ENCODE measurements around the gene INTS2. TPM values are rescaled to one million over a fixed set of nuclear protein-coding genes. Genes with fewer than 3 reads are reported as not detected.

INTS2 gene
- total RNA-seq = 10 to 100 TPM; 21.7 to 23.0 TPM

GRCh38 chr17:61927208-61928100 is at the start of gene INTS2:
Gene INTS2 (minus strand): TSS chr17:61927982. CDS start chr17:61926644, 1,338 bp downstream.
- Mint-ChIP-seq H3K9me3 (ENCODE audit: insufficient read depth) (no peaks in the 10 kb centered on the region), H3K4me3 (peak within 1 kb of the TSS; percentile 92), H3K27ac (peak within 1 kb of the TSS; percentile 94), H3K27me3 (ENCODE audit: low read depth) (peaks cover 3% of the 10 kb centered on the region), H3K4me1 (ENCODE audit: low read depth) (peaks cover 19% of the 10 kb centered on the region), H3K36me3 (ENCODE audit: low read depth) (peaks cover 21% of the 10 kb centered on the region)
- POLR2A ChIA-PET = interaction anchor here (0.8 to 1.8 kb wide), 3 partner anchors 21 to 139 kb away, joined by 3 to 8 read pairs (median 4); partner anchors contain the start of gene BRIP1
- DNase-seq = peak; percentile 97
- CTCF ChIA-PET = interaction anchor here (2.6 kb wide), 1 partner anchor 65 kb away, joined by 7 read pairs; the partner anchor contains the start of gene BRIP1
- peak; percentile 91 for ATAC-seq

- ATAC-seq (no peak), DNase-seq (no peak)
- no peak overlapping the region for H3K4me3 Mint-ChIP-seq
- H3K4me1 Mint-ChIP-seq (ENCODE audit: low read depth) = no peaks in the 10 kb centered on the region
- ChIA-PET CTCF (interaction anchor here (1.7 kb wide), 1 partner anchor 136 kb away, joined by 6 read pairs; no protein-coding TSS in a partner anchor), POLR2A (no interaction called here)
- H3K27me3 Mint-ChIP-seq (ENCODE audit: low read depth) = no peaks in the 10 kb centered on the region
- peaks cover 48% of the 10 kb centered on the region for H3K36me3 Mint-ChIP-seq (ENCODE audit: low read depth)
- H3K9me3 Mint-ChIP-seq (ENCODE audit: insufficient read depth) = no peaks in the 10 kb centered on the region
- H3K27ac Mint-ChIP-seq = no peak overlapping the region
Observed at GRCh38 chr17:61974115-61974514, 46.3 kb upstream of the INTS2 start.

GRCh38 chr17:61972311-61972710 is 44.5 kb upstream of the INTS2 start:
- POLR2A ChIA-PET = no interaction called here
- Mint-ChIP-seq H3K4me1 (ENCODE audit: low read depth) (no peaks in the 10 kb centered on the region), H3K27ac (no peak overlapping the region), H3K36me3 (ENCODE audit: low read depth) (peaks cover 42% of the 10 kb centered on the region), H3K27me3 (ENCODE audit: low read depth) (no peaks in the 10 kb centered on the region), H3K9me3 (ENCODE audit: insufficient read depth) (no peaks in the 10 kb centered on the region), H3K4me3 (no peak overlapping the region)
- CTCF ChIA-PET = no interaction called here
- DNase-seq (no peak), ATAC-seq (no peak)

GRCh38 chr17:61970030-61970429 is 42.2 kb upstream of the INTS2 start:
- peaks cover 38% of the 10 kb centered on the region for H3K36me3 Mint-ChIP-seq (ENCODE audit: low read depth)
- H3K9me3 Mint-ChIP-seq (ENCODE audit: insufficient read depth) = no peaks in the 10 kb centered on the region
- no peak for ATAC-seq
- no peak overlapping the region for H3K27ac Mint-ChIP-seq
- ChIA-PET CTCF (no interaction called here), POLR2A (no interaction called here)
- H3K4me1 Mint-ChIP-seq (ENCODE audit: low read depth) = no peaks in the 10 kb centered on the region
- no peaks in the 10 kb centered on the region for H3K27me3 Mint-ChIP-seq (ENCODE audit: low read depth)
- no peak overlapping the region for H3K4me3 Mint-ChIP-seq
- DNase-seq = no peak

- H3K4me3 Mint-ChIP-seq = no peak overlapping the region
- CTCF ChIA-PET = no interaction called here
- no peak overlapping the region for H3K27ac Mint-ChIP-seq
- H3K27me3 Mint-ChIP-seq (ENCODE audit: low read depth) = no peaks in the 10 kb centered on the region
- POLR2A ChIA-PET = no interaction called here
- no peaks in the 10 kb centered on the region for H3K4me1 Mint-ChIP-seq (ENCODE audit: low read depth)
- H3K9me3 Mint-ChIP-seq (ENCODE audit: insufficient read depth) = no peaks in the 10 kb centered on the region
- H3K36me3 Mint-ChIP-seq (ENCODE audit: low read depth) = peaks cover 34% of the 10 kb centered on the region
- DNase-seq (no peak), ATAC-seq (no peak)
Observed at GRCh38 chr17:61968757-61969156, 41.0 kb upstream of the INTS2 start.

GRCh38 chr17:61967729-61968128 is 39.9 kb upstream of the INTS2 start:
- no peaks in the 10 kb centered on the region for H3K4me1 Mint-ChIP-seq (ENCODE audit: low read depth)
- no peak overlapping the region for H3K4me3 Mint-ChIP-seq
- CTCF ChIA-PET = no interaction called here

GRCh38 chr17:61966191-61966590 is 38.4 kb upstream of the INTS2 start:
- H3K27me3 Mint-ChIP-seq (ENCODE audit: low read depth) = no peaks in the 10 kb centered on the region
- no peaks in the 10 kb centered on the region for H3K9me3 Mint-ChIP-seq (ENCODE audit: insufficient read depth)
- peaks cover 37% of the 10 kb centered on the region for H3K36me3 Mint-ChIP-seq (ENCODE audit: low read depth)
- H3K27ac Mint-ChIP-seq = no peak overlapping the region
- DNase-seq (no peak), ATAC-seq (no peak)
- H3K4me1 Mint-ChIP-seq (ENCODE audit: low read depth) = no peaks in the 10 kb centered on the region
- ChIA-PET POLR2A (no interaction called here), CTCF (interaction anchor here (1.1 to 1.3 kb wide), 3 partner anchors 16 to 143 kb away, joined by 3 to 5 read pairs (median 4); no protein-coding TSS in a partner anchor)
- no peak overlapping the region for H3K4me3 Mint-ChIP-seq

More at GRCh38 chr17:61967729-61968128, 39.9 kb upstream of the INTS2 start:
- ATAC-seq (no peak), DNase-seq (no peak)
- Mint-ChIP-seq H3K36me3 (ENCODE audit: low read depth) (peaks cover 38% of the 10 kb centered on the region), H3K9me3 (ENCODE audit: insufficient read depth) (no peaks in the 10 kb centered on the region), H3K27ac (no peak overlapping the region), H3K27me3 (ENCODE audit: low read depth) (no peaks in the 10 kb centered on the region)
- POLR2A ChIA-PET = no interaction called here

- Mint-ChIP-seq H3K27ac (no peak overlapping the region), H3K9me3 (ENCODE audit: insufficient read depth) (no peaks in the 10 kb centered on the region), H3K4me1 (ENCODE audit: low read depth) (no peaks in the 10 kb centered on the region), H3K4me3 (no peak overlapping the region), H3K36me3 (ENCODE audit: low read depth) (peaks cover 27% of the 10 kb centered on the region), H3K27me3 (ENCODE audit: low read depth) (no peaks in the 10 kb centered on the region)
- ChIA-PET CTCF (interaction anchor here (2.2 kb wide), 1 partner anchor 154 kb away, joined by 6 read pairs; no protein-coding TSS in a partner anchor), POLR2A (no interaction called here)
- ATAC-seq (no peak), DNase-seq (no peak)
Observed at GRCh38 chr17:61955619-61956018, 27.8 kb upstream of the INTS2 start.

- H3K27ac Mint-ChIP-seq = no peak overlapping the region
- ChIA-PET POLR2A (no interaction called here), CTCF (interaction anchor here (0.6 to 1.7 kb wide), 3 partner anchors 13 to 162 kb away, joined by 3 to 7 read pairs (median 3); no protein-coding TSS in a partner anchor)
- no peaks in the 10 kb centered on the region for H3K4me1 Mint-ChIP-seq (ENCODE audit: low read depth)
- DNase-seq (no peak), ATAC-seq (no peak)
- peaks cover 35% of the 10 kb centered on the region for H3K36me3 Mint-ChIP-seq (ENCODE audit: low read depth)
- no peak overlapping the region for H3K4me3 Mint-ChIP-seq
- H3K9me3 Mint-ChIP-seq (ENCODE audit: insufficient read depth) = no peaks in the 10 kb centered on the region
- no peaks in the 10 kb centered on the region for H3K27me3 Mint-ChIP-seq (ENCODE audit: low read depth)
Observed at GRCh38 chr17:61947367-61948078, 19.7 kb upstream of the INTS2 start.

GRCh38 chr17:61946359-61946758 is 18.6 kb upstream of the INTS2 start:
- no peak overlapping the region for H3K27ac Mint-ChIP-seq

GRCh38 chr17:61943117-61943516 is 15.3 kb upstream of the INTS2 start:
- peaks cover 21% of the 10 kb centered on the region for H3K36me3 Mint-ChIP-seq (ENCODE audit: low read depth)
- no peaks in the 10 kb centered on the region for H3K9me3 Mint-ChIP-seq (ENCODE audit: insufficient read depth)
- ChIA-PET CTCF (no interaction called here), POLR2A (no interaction called here)
- DNase-seq = no peak
- no peak overlapping the region for H3K4me3 Mint-ChIP-seq
- no peaks in the 10 kb centered on the region for H3K4me1 Mint-ChIP-seq (ENCODE audit: low read depth)
- H3K27ac Mint-ChIP-seq = no peak overlapping the region
- no peak for ATAC-seq
- no peaks in the 10 kb centered on the region for H3K27me3 Mint-ChIP-seq (ENCODE audit: low read depth)

More at GRCh38 chr17:61946359-61946758, 18.6 kb upstream of the INTS2 start:
- POLR2A ChIA-PET = no interaction called here
- Mint-ChIP-seq H3K4me3 (no peak overlapping the region), H3K4me1 (ENCODE audit: low read depth) (no peaks in the 10 kb centered on the region), H3K27me3 (ENCODE audit: low read depth) (no peaks in the 10 kb centered on the region), H3K36me3 (ENCODE audit: low read depth) (peaks cover 31% of the 10 kb centered on the region), H3K9me3 (ENCODE audit: insufficient read depth) (no peaks in the 10 kb centered on the region)
- ATAC-seq (no peak), DNase-seq (no peak)
- CTCF ChIA-PET = no interaction called here

GRCh38 chr17:61942085-61942484 is 14.3 kb upstream of the INTS2 start:
- H3K9me3 Mint-ChIP-seq (ENCODE audit: insufficient read depth) = no peaks in the 10 kb centered on the region
- DNase-seq = no peak
- no peak overlapping the region for H3K27ac Mint-ChIP-seq
- ChIA-PET POLR2A (interaction anchor here (0.6 kb wide), 1 partner anchor 124 kb away, joined by 3 read pairs; no protein-coding TSS in a partner anchor), CTCF (interaction anchor here (1.2 kb wide), 1 partner anchor 167 kb away, joined by 3 read pairs; no protein-coding TSS in a partner anchor)
- no peak for ATAC-seq
- H3K4me1 Mint-ChIP-seq (ENCODE audit: low read depth) = no peaks in the 10 kb centered on the region
- peaks cover 18% of the 10 kb centered on the region for H3K36me3 Mint-ChIP-seq (ENCODE audit: low read depth)
- no peak overlapping the region for H3K4me3 Mint-ChIP-seq
- H3K27me3 Mint-ChIP-seq (ENCODE audit: low read depth) = no peaks in the 10 kb centered on the region

All from activated CD8-positive, alpha-beta T cell treated with anti-CD3 and anti-CD28 coated beads, Interleukin-2, amount 10 ng/mL, durations not matched to agents 7 days and 5 days (primary cell).